A673 (cell line): ENCODE data around the gene SEC61B. TPM values are rescaled to one million over a fixed set of nuclear protein-coding genes. Genes with fewer than 3 reads are reported as not detected.

Experiments used
- BruUV-seq: library from RNA; stranded (reverse); fragments of 400-500 nt; replicated peaks from 2 replicates; lab custom pipeline; 2021; lab: Mats Ljungman, UMichigan
- CTCF ChIA-PET: fragments of 300-600 bp; sonication (Branson Sonifier 250); formaldehyde crosslinking; loops from one replicate; lab custom pipeline; 2022; ENCODE audit warnings: antibody characterized with exemption; lab: Charles Lee
- POLR2A ChIA-PET: fragments of 300-600 bp; sonication (Branson Sonifier 250); formaldehyde crosslinking; loops from one replicate; lab custom pipeline; 2022; ENCODE audit warnings: antibody characterized with exemption; ENCODE audit not compliant: low non-redundant PET; lab: Charles Lee
- DNase-seq: peaks from one replicate; pipeline ENCODE4 v3.0.0-alpha.2; 2015; ENCODE audit warnings: low spot score
- H3K27ac ChIP-seq: fragments of 200-600 bp; sonication (generic); 2 replicates; pipeline ENCODE4 v1.5.1; 2016; ENCODE audit warnings: mixed run types, low read depth, mild to moderate bottlenecking, mixed read lengths, antibody characterized with exemption, low read length; ENCODE audit not compliant: poor library complexity, severe bottlenecking
- H3K27me3 ChIP-seq: fragments of 200-600 bp; sonication (generic); replicated peaks from 2 replicates; pipeline ENCODE4 v1.6.1; 2017; ENCODE audit warnings: mixed run types, low read depth, mild to moderate bottlenecking, mixed read lengths, antibody characterized with exemption, low read length; ENCODE audit not compliant: insufficient read depth, poor library complexity
- H3K36me3 ChIP-seq: fragments of 200-600 bp; sonication (generic); 2 replicates; pipeline ENCODE4 v1.6.1; 2016; ENCODE audit warnings: mixed run types, mild to moderate bottlenecking, mixed read lengths, antibody characterized with exemption, low read length; ENCODE audit not compliant: insufficient read depth, poor library complexity, severe bottlenecking
- H3K4me1 ChIP-seq: fragments of 200-600 bp; sonication (generic); 2 replicates; pipeline ENCODE4 v1.6.1; 2017; ENCODE audit warnings: mixed run types, mild to moderate bottlenecking, mixed read lengths, antibody characterized with exemption, low read length; ENCODE audit not compliant: insufficient read depth, poor library complexity, severe bottlenecking
- H3K4me3 ChIP-seq: fragments of 200-600 bp; sonication (generic); 2 replicates; pipeline ENCODE4 v1.5.1; 2016; ENCODE audit warnings: low read depth, mixed run types, mild to moderate bottlenecking, mixed read lengths, low read length; ENCODE audit not compliant: poor library complexity, severe bottlenecking
- H3K9me3 ChIP-seq: fragments of 200-600 bp; sonication (generic); 2 replicates; pipeline ENCODE4 v1.6.1; 2016; ENCODE audit warnings: mixed run types, low read depth, mild to moderate bottlenecking, mixed read lengths, antibody characterized with exemption, low read length; ENCODE audit not compliant: poor library complexity, severe bottlenecking
- EZH2 ChIP-seq: fragments of 200-600 bp; sonication (generic); IDR thresholded peaks from 2 replicates; pipeline ENCODE4 v1.6.1; 2017; ENCODE audit warnings: borderline replicate concordance, low read depth, mild to moderate bottlenecking, mixed read lengths, antibody characterized with exemption, low read length; ENCODE audit not compliant: poor library complexity, severe bottlenecking
- intact Hi-C: fragments of 100-400 bp; cut with micrococcal nuclease; formaldehyde crosslinking; loops from one replicate; pipeline ENCODE4 v1.10.0; 2022; ENCODE audit not compliant: unreplicated experiment
- total RNA-seq: library from RNA; stranded (reverse); gene quantifications from 2 replicates; pipeline ENCODE4 v1.2.3, GENCODE V29; 2021
- TF ChIP-seq, protein P1 (sequence below): fragments of 300-800, 200-600 bp; sonication (generic); conservative IDR thresholded peaks from 2 replicates; pipeline ENCODE4 v1.5.1; 2017; ENCODE audit warnings: low read depth, mild to moderate bottlenecking, antibody characterized with exemption, low read length, moderate library complexity, mixed read lengths

SEC61B gene
- total RNA-seq, 1 experiment from 2014 or later: 183 TPM

GRCh38 chr9:99226054-99226453, 4.0 kb downstream of the SEC61B start:
- Histone ChIP-seq H3K36me3 (peaks cover 39% of the 10 kb centered on the region), H3K27me3 (no peaks in the 10 kb centered on the region), H3K27ac (no peak overlapping the region), H3K4me3 (no peak overlapping the region), H3K4me1 (peaks cover 9% of the 10 kb centered on the region), H3K9me3 (no peaks in the 10 kb centered on the region)
- no TSS peak for BruUV-seq
- no peak for TF ChIP-seq EZH2
- TF ChIP-seq, protein P1, sequence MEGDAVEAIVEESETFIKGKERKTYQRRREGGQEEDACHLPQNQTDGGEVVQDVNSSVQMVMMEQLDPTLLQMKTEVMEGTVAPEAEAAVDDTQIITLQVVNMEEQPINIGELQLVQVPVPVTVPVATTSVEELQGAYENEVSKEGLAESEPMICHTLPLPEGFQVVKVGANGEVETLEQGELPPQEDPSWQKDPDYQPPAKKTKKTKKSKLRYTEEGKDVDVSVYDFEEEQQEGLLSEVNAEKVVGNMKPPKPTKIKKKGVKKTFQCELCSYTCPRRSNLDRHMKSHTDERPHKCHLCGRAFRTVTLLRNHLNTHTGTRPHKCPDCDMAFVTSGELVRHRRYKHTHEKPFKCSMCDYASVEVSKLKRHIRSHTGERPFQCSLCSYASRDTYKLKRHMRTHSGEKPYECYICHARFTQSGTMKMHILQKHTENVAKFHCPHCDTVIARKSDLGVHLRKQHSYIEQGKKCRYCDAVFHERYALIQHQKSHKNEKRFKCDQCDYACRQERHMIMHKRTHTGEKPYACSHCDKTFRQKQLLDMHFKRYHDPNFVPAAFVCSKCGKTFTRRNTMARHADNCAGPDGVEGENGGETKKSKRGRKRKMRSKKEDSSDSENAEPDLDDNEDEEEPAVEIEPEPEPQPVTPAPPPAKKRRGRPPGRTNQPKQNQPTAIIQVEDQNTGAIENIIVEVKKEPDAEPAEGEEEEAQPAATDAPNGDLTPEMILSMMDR: no peak
- POLR2A ChIA-PET: no interaction called here
- intact Hi-C loops: loop anchor here (10.0 kb wide), 1 partner anchor 61 kb away; no protein-coding TSS in a partner anchor
- DNase-seq: no peak
- CTCF ChIA-PET: no interaction called here

- Histone ChIP-seq H3K27ac (no peak overlapping the region), H3K4me3 (no peak overlapping the region), H3K9me3 (no peaks in the 10 kb centered on the region), H3K4me1 (no peaks in the 10 kb centered on the region), H3K36me3 (peaks cover 37% of the 10 kb centered on the region), H3K27me3 (no peaks in the 10 kb centered on the region)
- TF ChIP-seq, protein P1: no peak
- no peak for TF ChIP-seq EZH2
- POLR2A ChIA-PET: no interaction called here
- BruUV-seq: no TSS peak
- DNase-seq: no peak
- intact Hi-C loops: no loop called here
- CTCF ChIA-PET: no interaction called here
Observed at GRCh38 chr9:99230206-99230605, 8.1 kb downstream of the SEC61B start.

DNA sequence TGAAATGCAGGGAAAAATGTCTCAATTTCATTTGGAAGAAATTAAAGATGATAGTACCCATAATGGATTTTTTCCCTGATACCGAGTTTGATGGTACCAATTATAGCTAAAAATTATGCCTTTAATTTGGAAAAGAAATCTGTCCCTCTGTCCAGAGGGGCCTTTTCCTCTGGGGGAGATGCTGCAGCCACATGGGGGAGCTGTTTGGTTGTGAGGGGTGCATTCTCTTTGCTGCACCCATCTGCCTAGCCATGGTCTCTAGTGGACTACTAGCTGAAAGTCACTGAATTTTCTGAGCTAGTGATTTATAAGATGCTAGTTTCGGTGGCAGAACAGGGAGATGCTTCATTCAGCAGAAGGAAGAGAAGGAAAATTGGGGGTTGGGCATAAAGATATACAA, 9.6 kb downstream of the SEC61B start:
- no peaks in the 10 kb centered on the region for H3K27me3 ChIP-seq
- no TSS peak for BruUV-seq
- H3K4me3 ChIP-seq: no peak overlapping the region
- peaks cover 37% of the 10 kb centered on the region for H3K36me3 ChIP-seq
- peak; percentile 37 for DNase-seq
- intact Hi-C loops: loop anchor here (1.0 kb wide), 1 partner anchor 47 kb away; no protein-coding TSS in a partner anchor
- H3K27ac ChIP-seq: no peak overlapping the region
- H3K9me3 ChIP-seq: no peaks in the 10 kb centered on the region
- POLR2A ChIA-PET: no interaction called here
- CTCF ChIA-PET: interaction anchor here (0.7 to 1.1 kb wide), 3 partner anchors 9 to 35 kb away, joined by 3 read pairs; partner anchors contain the start of gene SEC61B
- no peaks in the 10 kb centered on the region for H3K4me1 ChIP-seq
- TF ChIP-seq EZH2: no peak
- TF ChIP-seq, protein P1: peak; percentile 71
